Subcutaneous abdominal adipose tissue (tissue), 5 donors: ENCODE results near the gene TLR3.
"Not testable (repeated sequence)": the region's sequence is repeated elsewhere in the genome, so short reads cannot be mapped to it uniquely, and the experiment has no call there.

Experiments
- H3K27ac ChIP-seq: one replicate; pipeline ENCODE4 v1.7.0; 2013; ENCODE audit warnings: low read depth, mild to moderate bottlenecking, inconsistent platforms, low read length, moderate library complexity
- H3K27me3 ChIP-seq, 5 donors: one replicate each; pipeline ENCODE4 v1.7.0; 2013; ENCODE audit warnings: low read length in 5 of 5, inconsistent platforms in 1 of 5; ENCODE audit not compliant: control insufficient read depth in 5 of 5, insufficient read depth in 4 of 5
- H3K36me3 ChIP-seq, 5 donors: one replicate each; pipeline ENCODE4 v1.7.0; 2013; ENCODE audit warnings: low read length in 5 of 5; ENCODE audit not compliant: control insufficient read depth in 5 of 5, insufficient read depth in 5 of 5
- H3K4me1 ChIP-seq, 5 donors: one replicate each; pipeline ENCODE4 v1.7.0; 2013; ENCODE audit warnings: low read length in 5 of 5, mild to moderate bottlenecking in 3 of 5, moderate library complexity in 1 of 5; ENCODE audit not compliant: control insufficient read depth in 5 of 5, insufficient read depth in 5 of 5
- H3K4me3 ChIP-seq, 5 donors: one replicate each; pipeline ENCODE4 v1.7.0; 2013; ENCODE audit warnings: low read length in 5 of 5, low read depth in 1 of 5
- H3K9ac ChIP-seq, 5 donors: one replicate each; pipeline ENCODE4 v1.7.0; 2013; ENCODE audit warnings: low read length in 5 of 5, mild to moderate bottlenecking in 4 of 5, moderate library complexity in 3 of 5
- H3K9me3 ChIP-seq, 5 donors: one replicate each; pipeline ENCODE4 v1.7.0; 2013; ENCODE audit warnings: low read length in 5 of 5; ENCODE audit not compliant: control insufficient read depth in 5 of 5
- donor health status: healthy.
- donor health status: healthy.
- donor health status: healthy.
- donor health status: healthy.
- donor health status: healthy.

Gene TLR3

DNA sequence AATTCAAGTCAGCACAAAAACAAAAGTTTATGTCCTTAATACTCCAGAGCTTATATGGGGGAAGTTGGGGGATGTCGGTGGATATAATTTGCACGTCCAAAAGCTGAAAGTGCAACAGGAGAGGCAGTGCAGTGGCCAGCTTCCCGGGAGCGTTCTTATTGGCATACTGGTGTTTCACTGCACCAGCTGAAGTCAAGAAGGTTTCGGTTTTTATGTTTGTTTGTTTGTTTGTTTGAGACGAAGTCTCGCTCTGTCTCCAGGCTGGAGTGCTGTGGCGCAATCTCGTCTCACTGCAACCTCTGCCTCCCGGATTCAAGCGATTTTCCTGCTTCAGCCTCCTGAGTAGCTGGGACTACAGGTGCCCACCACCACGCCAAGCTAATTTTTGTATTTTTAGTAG, 28.6 kb upstream of the TLR3 start:
- no peaks in the 10 kb centered on the region for H3K9me3 ChIP-seq
- H3K36me3 ChIP-seq = no peaks in the 10 kb centered on the region
- H3K27ac ChIP-seq = no peak overlapping the region
- peaks cover 0 to 5% (median 3%) of the 10 kb centered on the region in 5 donors for H3K4me1 ChIP-seq
- no peak overlapping the region for H3K9ac ChIP-seq
- peaks cover 0 to 7% (median 4%) of the 10 kb centered on the region in 5 donors for H3K27me3 ChIP-seq
- H3K4me3 ChIP-seq = no peak overlapping the region

DNA sequence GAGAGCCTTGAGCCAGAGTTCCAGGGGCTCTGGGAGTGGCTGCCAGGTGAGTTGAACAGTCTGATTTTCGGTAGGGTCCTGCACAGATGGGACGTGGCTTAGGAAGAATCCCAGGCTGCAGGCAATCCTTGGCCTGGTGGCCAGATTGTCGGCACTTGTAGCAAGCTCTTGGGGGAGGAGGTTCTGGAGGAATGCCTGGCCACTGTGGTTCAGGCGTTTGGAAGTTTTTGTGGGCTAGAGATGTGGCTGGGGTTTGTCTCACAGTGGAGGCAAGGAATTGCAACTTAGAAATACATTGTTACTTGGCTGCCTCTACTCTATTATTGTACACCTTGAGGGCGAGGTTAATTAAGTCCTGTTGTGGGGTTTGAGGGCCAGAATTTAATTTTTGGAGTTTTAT, 21.5 kb upstream of the TLR3 start:
- not testable (repeated sequence) for H3K4me3 ChIP-seq, H3K4me1 ChIP-seq, H3K27ac ChIP-seq, H3K9me3 ChIP-seq, H3K9ac ChIP-seq, H3K36me3 ChIP-seq, H3K27me3 ChIP-seq

DNA sequence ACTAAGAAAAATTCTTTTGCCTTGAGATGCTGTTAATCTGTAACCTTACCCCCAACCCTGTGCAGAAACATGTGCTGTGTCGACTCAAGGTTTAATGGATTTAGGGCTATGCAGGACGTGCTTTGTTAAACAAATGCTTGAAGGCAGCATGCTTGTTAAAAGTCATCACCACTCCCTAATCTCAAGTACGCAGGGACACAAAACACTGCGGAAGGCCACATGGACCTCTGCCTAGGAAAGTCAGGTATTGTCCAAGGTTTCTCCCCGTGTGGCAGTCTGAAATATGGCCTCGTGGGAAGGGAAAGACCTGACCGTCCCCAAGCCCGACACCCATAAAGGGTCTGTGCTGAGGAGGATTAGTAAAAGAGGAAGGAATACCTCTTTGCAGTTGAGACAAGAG, 18.8 kb upstream of the TLR3 start:
- H3K4me3 ChIP-seq, H3K36me3 ChIP-seq, H3K4me1 ChIP-seq, H3K27me3 ChIP-seq, H3K9ac ChIP-seq, H3K9me3 ChIP-seq, H3K27ac ChIP-seq: not testable (repeated sequence)

DNA sequence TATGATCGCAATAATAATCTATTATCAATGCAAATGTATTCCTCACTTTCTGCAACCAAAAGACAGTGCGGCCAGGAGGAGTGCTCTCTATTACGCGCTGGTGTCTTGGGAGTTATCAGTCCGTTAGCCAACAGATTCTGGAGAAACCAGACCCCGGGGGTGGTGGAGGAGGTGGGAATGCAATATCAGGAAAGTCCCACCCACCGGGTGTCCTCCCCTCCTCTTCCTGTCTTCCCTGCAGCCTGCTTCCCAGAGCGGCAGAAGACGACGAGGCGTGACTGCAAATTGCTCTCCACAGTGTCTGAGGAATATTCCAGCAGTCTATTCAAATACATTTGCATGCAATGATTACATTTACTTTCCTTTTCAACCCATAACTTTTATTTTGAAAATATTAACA, 17.9 kb upstream of the TLR3 start:
- H3K27me3 ChIP-seq = no peaks in the 10 kb centered on the region
- H3K4me1 ChIP-seq = peaks cover 0 to 4% (median 0%) of the 10 kb centered on the region in 5 donors
- H3K27ac ChIP-seq = no peak overlapping the region
- no peak overlapping the region for H3K9ac ChIP-seq
- H3K4me3 ChIP-seq = peak overlapping the region in 1 of 5 donors; percentile 25
- no peaks in the 10 kb centered on the region for H3K9me3 ChIP-seq
- H3K36me3 ChIP-seq = no peaks in the 10 kb centered on the region

DNA sequence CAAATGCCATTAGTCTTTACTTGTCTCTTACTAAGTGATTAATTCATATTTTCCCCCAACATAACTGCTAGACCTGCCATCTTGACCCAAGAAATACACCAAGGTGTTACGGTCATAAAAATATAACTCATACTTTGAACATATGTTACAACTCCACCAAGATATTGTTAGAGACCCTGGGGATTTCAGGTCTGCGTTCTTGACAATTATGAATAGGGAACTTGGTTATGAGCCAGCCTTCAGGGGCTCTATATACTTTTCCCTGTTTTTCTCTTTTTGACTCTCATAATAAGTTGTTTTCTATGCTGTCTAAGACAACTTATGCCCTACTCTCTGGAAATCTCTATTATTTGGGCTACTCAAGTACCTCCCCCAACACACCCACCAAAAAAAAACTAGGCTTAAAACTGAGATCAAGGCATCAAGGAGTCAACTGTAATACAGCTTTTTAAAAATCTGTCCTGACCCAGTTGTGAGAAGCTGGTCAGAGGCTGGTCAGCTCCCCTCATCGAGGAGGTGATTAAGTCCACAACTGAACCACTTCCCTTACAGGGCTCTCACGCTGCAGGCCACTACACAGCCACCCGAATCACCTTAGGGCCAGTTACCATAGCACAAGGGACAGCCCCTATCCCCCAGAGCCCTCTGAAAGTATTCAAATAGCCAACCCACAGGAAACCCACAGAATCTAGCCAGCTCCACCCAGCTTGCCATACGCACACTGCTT, 10.5 kb upstream of the TLR3 start:
- no peaks in the 10 kb centered on the region for H3K36me3 ChIP-seq
- no peaks in the 10 kb centered on the region for H3K4me1 ChIP-seq
- H3K9me3 ChIP-seq = no peaks in the 10 kb centered on the region
- H3K9ac ChIP-seq = no peak overlapping the region
- H3K4me3 ChIP-seq = no peak overlapping the region
- H3K27me3 ChIP-seq = no peaks in the 10 kb centered on the region
- H3K27ac ChIP-seq = no peak overlapping the region

DNA sequence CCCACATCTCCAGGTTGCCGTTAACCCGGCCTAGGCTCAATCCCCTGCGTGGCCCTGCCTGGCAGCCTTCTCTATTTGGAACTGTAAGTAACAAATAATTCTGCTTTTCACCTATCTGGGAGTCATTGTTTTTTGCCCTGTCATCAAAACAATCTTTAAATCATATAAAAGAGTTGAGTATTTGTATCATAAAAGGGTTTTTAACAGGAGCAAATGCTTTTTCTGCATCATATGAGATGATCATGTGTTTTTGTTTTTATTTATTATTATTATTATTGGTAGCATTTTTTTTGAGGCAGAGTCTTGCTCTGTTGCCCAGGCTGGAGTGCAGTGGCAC, 10.0 kb upstream of the TLR3 start:
- Histone ChIP-seq H3K9me3 (no peaks in the 10 kb centered on the region), H3K4me1 (no peaks in the 10 kb centered on the region), H3K27me3 (no peaks in the 10 kb centered on the region)

DNA sequence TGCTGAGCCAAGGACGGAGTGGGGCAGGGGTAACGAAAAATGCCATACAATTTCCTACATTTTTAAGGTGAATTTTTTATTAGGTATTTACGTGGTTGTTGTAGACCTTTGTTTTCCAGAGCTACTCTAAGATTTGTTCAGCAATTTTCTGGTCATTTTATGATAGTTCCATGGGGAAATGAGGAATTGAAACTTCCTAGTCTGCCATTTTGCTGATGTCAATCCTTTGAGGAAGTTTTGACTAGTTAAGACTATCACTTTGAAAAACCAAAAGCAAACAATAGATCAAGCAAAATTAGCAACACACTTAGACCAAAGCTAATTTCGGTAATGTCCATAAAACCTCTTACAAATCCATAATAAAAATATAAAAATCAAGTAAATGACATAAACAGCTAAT, 7.0 kb upstream of the TLR3 start:
- Histone ChIP-seq H3K4me1 (no peaks in the 10 kb centered on the region), H3K36me3 (no peaks in the 10 kb centered on the region), H3K27me3 (no peaks in the 10 kb centered on the region), H3K9ac (no peak overlapping the region), H3K4me3 (no peak overlapping the region), H3K27ac (no peak overlapping the region), H3K9me3 (no peaks in the 10 kb centered on the region)

More for the DNA sequence above, 10.0 kb upstream of the TLR3 start:
- H3K9ac ChIP-seq = no peak overlapping the region
- H3K36me3 ChIP-seq = no peaks in the 10 kb centered on the region
- no peak overlapping the region for H3K27ac ChIP-seq
- H3K4me3 ChIP-seq = no peak overlapping the region

DNA sequence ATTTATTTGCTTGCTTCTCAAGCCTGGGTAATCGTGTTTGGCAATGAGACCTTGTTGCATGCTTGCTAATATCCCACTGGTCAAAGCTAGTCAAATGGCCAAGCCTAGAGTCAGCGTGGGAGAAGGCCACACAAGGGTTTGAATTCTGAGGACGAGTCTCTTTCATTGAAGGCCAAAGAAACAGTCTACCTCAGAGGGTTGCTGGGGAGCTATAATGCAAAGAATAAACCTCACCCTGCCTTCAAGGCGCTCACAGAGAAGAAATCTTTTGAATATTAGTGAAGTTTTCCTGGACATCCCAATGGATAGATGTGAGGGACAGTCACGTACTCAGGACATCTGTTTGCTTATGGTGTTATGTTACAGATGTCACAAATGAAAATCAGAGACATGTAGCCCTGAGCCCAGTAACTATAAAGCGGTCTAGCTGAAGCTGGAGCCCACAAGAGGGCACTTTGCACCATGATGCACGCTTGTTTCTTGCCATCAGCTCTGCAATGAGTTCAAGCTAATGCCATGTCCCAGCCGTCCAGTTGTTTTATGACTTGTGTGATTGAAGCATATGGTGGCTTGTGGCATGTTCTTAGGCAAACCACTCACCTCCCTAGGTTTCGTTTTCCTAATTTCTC, 1.1 kb upstream of the TLR3 start:
- Histone ChIP-seq H3K36me3 (no peaks in the 10 kb centered on the region), H3K27me3 (no peaks in the 10 kb centered on the region), H3K9me3 (no peaks in the 10 kb centered on the region), H3K27ac (peak overlapping the region; percentile 81), H3K4me3 (peak overlapping the region; percentile 79 to 92 (median 87)), H3K4me1 (peaks cover 3 to 23% (median 20%) of the 10 kb centered on the region in 5 donors), H3K9ac (peak overlapping the region; percentile 70 to 89 (median 81))

DNA sequence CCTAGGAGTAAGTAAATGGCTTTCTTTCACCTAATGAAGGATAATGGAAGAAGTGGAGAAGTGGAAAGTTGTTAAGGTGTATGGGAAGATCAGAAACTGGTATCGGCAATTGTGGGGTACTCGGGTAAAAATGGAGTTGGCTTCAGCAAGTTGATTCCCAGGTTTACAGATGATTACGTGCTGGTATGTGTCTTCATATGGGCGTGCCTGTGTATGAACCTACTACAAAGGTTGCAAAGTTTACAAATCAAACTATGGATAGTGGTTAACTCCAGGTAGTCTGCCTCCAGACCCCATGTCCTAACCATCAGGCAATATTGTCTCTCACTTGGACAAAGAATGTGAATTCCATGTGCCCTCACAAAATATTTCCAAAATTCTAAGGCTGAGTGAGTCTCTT, 773 bp downstream of the TLR3 start:
- Histone ChIP-seq H3K27me3 (no peaks in the 10 kb centered on the region), H3K9me3 (no peaks in the 10 kb centered on the region), H3K27ac (peak overlapping the region; percentile 81), H3K4me1 (peaks cover 3 to 27% (median 20%) of the 10 kb centered on the region in 5 donors), H3K4me3 (peak overlapping the region; percentile 79 to 92 (median 87)), H3K9ac (peak overlapping the region in 4 of 5 donors; percentile 70 to 82 (median 80)), H3K36me3 (no peaks in the 10 kb centered on the region)

DNA sequence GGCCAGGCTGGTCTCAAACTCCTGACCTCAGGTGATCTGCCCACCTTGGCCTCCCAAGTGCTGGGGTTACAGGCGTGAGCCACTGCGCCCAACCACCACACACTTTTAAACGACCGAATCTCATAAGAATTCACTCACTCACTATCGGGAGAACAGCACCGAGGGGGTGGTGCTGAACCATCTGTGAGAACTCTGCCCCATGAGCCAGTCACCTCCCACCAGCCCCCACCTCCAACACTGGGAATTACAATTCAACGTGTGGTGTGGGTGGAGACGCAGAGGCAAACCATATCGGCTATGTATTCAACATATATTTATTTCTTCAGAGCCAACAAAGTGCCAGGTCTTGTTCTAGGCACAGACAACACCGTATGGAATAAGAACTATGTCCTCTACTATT, 3.6 kb downstream of the TLR3 start:
- Histone ChIP-seq H3K4me1 (peaks cover 3 to 27% (median 20%) of the 10 kb centered on the region in 5 donors), H3K36me3 (peaks cover 0 to 5% (median 2%) of the 10 kb centered on the region in 5 donors), H3K27me3 (no peaks in the 10 kb centered on the region), H3K27ac (no peak overlapping the region), H3K4me3 (no peak overlapping the region), H3K9me3 (no peaks in the 10 kb centered on the region), H3K9ac (no peak overlapping the region)
